PC-3 (cell line): ENCODE data around the gene PSMB10.

Experiments used
- CTCF ChIP-seq: fragments of 300-600 bp; sonication (generic); conservative IDR thresholded peaks from 2 replicates; pipeline ENCODE4 v1.5.1; 2017; ENCODE audit warnings: antibody characterized with exemption, low read depth, mild to moderate bottlenecking, low read length
- EZH2phosphoT487 ChIP-seq: fragments of 300-600 bp; sonication (generic); IDR thresholded peaks from 2 replicates; pipeline ENCODE4 v1.6.1; 2018; ENCODE audit warnings: mild to moderate bottlenecking, antibody characterized with exemption, low read length, borderline replicate concordance

GRCh38 chr16:67963662-67964321, 27.1 kb upstream of the PSMB10 start:
- no peak for TF ChIP-seq CTCF
- no peak for TF ChIP-seq EZH2phosphoT487
